IPS-11a (cell line): ENCODE measurements around the gene GRM5.
A peak's percentile ranks its signal among the peaks of the same experiment; 100 is the strongest.
"Not testable (repeated sequence)": the region's sequence is repeated elsewhere in the genome, so short reads cannot be mapped to it uniquely, and the experiment has no call there.

Source experiments
- H3K4me3 ChIP-seq: one replicate; pipeline ENCODE4 v1.5.1; 2013; ENCODE audit warnings: low read depth, low read length, control low read depth

The GRM5 gene

DNA sequence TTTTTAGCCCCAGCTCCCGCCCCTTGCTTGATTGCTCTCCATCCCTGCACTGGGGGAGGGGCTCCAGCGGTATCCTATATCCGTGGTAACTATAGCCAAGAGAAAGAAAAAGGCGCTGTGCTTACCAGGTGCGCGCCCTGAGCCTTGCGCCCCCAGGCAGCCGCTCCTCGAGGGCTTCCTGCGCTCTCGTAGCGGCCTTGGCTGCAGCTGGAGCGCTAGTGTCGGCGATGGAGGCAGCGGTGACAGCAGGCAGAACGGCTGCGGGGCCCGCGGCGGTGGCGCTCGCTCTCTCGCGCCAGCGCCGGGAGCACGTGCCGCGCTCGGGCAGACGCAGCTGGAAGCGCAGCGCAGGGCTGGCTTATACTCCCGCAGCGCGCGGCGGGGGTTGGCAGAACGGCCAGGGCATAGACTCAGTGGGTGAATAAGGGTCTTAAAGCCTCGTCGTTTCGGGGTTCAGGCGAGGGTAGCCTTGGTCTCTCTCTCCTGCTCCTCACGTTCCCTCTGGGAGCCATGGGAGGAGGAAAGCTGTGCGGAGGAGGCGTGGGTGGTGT is at the start of gene GRM5:
GRM5 (minus strand) TSS at position 332 of the 551 bp plus-strand sequence. CDS start 18,110 bp downstream, outside the sequence.
- H3K4me3 ChIP-seq: peak within 1 kb of the TSS; percentile 8

DNA sequence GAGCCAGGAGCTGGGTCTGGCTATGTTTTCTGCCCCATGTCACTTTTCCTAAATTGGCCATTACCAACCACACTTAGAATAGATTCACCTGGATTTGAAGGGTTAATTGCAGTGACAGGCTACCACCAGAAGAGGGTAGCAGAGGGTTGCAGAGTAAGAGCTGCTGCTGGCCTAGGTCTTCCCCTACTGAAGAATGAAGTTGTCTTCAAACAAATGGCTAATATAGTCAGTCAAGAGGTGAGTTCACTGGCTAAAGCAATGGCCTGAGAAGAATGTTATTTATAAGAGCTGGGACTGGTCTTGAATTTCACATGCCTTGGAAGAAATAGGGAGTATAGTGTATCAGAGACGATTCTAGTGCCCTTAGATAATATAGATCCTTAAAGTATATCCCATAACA is 32.2 kb upstream of the GRM5 start:
- not testable (repeated sequence) for H3K4me3 ChIP-seq

DNA sequence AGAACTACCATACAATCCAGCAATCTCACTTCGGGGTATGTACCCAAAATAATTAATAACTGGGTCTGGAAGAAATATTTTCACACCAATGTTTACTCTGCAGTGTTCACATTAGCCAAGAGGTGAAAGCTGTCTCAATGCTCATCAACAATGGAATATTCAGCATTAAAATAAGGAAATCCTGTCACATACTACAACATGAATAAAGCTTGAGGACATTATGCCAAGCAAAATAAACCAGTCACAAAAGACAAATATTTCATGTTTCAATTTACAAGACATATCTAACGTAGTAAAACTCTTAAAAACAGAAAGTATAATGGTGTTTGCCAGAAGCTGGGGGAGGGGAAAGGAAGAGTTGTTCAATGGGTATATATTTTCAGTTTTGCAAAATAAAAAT is 28.0 kb upstream of the GRM5 start:
- H3K4me3 ChIP-seq: not testable (repeated sequence)

DNA sequence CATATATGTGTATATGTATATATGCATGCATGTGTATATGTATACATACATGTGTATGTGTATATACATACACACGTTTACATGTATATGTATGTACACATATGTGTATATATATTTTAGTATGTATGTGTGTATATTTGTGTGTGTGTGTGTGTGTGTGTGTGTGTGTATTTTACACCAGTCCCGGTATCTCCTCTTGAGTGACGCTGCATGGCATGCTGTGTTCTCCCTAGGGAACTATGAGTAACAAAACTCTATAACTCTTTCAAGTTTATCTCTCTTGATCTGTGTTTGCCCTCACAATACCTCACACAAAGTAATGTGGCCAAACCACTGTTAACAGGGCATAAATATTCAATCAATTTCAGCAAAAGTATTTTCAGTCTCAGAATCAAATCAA is 19.2 kb upstream of the GRM5 start:
- not testable (repeated sequence) for H3K4me3 ChIP-seq

DNA sequence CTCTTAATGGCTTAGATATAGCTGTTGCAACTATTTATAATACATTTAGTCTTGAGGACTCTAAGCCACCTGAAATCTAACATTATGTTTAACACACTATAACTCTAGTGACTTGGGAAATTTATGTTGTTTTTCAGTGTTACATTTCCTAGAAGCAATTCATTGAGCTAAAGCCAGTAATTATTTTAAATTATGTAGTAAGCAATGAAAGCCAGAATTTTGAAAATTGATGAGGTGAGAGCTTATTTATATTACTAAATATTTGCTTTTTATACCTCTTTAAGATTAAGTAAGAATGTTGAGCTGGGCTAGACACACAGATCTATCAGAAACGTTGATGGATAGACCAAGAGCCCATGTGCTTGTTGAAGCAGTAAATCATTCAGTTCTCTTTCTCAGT is 5.1 kb upstream of the GRM5 start:
- H3K4me3 ChIP-seq: not testable (repeated sequence)

DNA sequence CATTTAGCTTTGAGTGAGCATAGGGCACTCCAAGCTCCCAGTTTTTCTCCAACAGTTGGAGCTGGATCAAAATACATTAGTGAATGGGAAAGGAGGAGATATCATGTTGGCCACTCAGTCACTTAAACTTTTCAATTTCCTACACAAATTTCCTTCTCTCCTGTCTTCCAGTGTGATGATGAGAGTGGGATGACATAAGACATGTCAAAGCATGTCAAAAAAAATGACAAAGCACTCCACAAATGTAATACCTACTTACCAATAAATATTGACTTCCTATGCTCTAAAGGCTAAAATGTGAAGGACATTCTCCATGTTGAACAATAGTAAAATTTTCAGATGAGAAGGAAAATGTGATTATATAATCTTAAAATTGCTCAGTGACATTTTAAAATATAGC is 1.5 kb upstream of the GRM5 start:
- H3K4me3 ChIP-seq: no peak overlapping the region

DNA sequence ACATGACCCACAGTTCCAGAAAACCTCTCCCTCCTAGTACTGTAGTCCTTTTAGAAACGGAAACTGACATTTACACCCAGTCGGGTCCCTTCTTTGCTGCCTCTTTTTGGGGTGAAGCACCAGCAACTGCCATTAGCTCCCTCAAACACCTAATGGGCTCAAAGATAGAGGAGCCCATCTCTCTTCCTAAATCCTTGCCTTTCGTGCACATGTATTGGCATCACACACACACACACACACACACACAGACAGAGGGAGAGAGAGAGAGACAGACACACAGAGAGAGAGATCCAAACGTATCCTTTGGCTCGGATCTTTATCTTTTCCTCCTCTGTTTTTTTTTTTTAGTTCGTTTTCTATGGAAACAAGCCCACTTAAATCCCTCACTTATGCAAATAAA is 716 bp downstream of the GRM5 start:
- H3K4me3 ChIP-seq: no peak overlapping the region

DNA sequence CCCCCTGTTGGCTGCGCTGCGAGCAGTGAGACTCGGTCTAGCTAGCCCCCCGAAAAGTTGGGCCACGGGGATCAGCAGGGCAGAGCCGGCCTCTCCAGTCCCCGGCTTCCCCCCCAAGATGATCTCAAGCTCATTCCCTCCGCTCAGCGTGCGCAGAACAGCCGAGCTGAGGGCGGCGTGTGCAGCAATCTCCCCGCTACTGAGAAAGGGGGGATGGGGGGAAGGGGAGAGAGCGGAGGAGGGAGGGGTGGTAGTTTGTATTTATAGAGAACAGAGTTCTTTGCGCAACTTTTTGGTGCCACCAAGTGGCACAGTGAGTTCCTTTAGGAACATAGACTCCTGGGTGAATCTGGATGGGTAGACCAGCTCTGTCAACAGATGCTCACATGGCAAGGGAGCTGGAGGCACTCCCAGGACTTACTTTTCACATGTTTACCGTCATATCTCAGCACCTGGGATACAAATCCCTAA is 2.3 kb downstream of the GRM5 start:
- not testable (repeated sequence) for H3K4me3 ChIP-seq

DNA sequence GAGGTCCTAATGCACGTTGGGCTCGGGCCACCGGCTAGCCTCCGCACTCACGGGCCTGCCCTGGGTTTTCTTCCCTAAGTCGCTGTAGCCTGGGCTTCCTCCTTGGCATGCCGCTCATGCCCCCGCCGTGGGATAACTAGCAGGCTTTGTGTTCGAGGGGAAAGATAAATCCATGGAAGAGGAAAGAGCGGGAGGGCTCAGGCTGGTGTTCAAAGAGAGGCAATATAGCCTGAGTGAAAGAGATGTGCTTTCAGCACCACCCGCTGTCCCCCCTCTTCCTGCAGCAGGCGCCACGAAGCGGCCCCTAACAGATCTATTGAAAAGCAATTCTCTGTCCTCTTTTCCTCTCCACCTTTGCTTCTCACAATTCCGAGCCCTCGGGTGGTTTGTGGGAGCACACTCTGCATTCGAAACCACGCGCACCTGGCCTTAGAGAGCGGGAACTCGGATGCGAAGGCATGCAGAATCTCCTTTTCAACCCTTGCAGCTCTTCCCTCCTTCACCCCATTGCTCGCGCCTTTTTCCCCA is 2.9 kb downstream of the GRM5 start:
- H3K4me3 ChIP-seq: not testable (repeated sequence)

DNA sequence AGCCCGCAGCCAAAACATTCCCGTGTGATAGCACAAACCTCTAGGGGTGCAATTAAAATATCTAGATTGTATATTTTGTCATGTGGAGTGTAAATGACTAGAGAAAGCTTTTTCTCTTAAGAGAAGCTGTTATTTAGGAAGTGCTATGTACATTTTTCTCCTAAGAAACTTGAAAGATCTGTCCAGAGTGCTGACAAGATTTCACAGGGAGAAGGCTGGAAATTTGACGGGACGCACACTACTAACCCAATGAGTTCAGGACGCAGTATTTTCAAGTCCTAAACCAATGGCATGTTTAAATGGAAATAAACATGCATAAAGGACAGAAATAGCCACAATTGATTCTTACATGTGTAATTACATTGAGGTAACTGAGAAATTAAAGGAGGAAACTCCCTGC is 3.9 kb downstream of the GRM5 start:
- H3K4me3 ChIP-seq: not testable (repeated sequence)

DNA sequence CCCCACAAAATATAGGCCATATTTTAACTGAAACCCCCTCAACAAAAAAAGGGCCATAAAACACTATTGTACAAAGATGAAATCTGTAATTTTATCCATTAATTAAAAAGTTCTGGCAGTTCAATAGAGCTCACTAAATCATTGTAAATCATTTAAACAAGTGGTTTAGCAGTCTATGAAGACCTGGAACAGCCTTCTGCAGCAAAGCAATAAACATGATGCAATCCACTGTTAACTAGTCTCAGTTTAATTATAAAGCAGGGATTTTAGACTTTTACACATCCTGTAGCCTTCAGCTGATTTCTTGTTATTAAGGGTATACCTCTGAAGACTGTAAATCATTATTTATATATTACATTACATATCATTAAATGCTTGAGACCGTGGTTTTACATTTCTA is 8.4 kb downstream of the GRM5 start:
- not testable (repeated sequence) for H3K4me3 ChIP-seq

DNA sequence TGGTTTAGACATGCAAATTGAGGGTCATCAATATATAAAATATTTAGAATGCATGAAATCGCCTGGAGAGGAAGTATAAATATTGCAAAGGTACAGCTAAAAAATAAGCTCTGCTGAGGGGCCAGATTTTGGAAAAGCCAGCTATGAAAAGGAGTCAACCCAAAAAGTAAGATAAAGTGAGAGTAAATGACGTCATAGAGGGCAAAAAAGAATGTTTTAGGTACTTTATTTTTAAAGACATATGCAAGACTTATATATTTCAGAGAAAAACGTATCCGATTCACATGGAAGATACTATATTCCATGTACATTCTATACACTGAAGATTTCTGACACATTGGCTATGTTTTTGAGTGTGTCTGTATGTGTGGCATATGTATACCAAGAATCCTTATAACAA is 13.6 kb downstream of the GRM5 start:
- H3K4me3 ChIP-seq: no peak overlapping the region

DNA sequence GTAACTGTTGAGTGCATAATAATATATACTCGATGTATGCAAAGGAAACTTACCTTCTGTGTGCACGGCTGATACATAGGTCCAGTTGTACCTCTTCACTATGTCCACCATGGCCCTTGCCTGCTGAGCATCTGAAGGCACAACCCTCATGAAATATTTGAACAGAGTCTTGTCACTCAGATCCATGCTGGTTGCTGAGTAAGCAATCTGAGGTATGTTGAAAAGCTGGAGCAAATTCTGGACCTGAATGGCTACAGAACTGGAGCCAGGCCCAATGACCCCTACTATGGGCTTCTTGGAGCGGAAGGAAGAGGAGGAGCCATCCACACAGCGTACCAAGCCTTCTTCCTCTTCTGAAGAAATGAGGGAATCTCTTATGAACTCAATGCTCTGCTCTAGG is 18.6 kb downstream of the GRM5 start:
- H3K4me3 ChIP-seq: not testable (repeated sequence)

DNA sequence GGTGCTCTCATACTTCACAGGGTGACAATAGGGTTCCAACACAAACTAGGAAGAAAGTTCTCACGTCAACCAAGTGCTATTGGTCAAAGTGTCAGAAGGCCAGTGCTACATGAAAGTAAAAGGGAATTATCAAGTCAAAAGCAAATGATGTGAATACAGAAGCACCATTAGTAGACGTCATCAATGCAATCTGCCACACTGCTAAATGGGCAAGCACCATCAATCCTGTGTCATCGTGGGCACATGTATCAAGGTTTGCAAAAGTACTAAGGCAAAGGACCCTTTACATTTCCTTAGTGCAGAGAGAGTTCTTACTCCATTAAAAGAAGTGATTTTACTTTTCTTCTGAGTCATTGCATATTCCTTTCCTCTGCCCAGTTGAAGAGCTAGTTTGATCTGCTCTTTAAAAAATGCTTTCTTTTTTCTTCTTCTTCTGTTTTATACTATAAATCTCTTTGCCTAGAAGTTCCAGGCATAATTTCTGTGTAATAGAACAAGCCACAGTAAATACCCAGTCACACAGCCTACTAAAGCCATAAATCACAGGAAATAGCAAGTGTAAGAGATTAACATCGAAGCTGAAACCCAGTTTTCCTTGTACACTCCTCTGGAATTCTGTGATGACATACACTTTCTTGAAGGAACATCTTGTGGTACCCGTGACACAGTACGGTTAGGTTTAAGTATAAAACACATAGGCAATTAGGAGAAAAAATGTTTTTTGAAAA is 21.8 kb downstream of the GRM5 start:
- not testable (repeated sequence) for H3K4me3 ChIP-seq

DNA sequence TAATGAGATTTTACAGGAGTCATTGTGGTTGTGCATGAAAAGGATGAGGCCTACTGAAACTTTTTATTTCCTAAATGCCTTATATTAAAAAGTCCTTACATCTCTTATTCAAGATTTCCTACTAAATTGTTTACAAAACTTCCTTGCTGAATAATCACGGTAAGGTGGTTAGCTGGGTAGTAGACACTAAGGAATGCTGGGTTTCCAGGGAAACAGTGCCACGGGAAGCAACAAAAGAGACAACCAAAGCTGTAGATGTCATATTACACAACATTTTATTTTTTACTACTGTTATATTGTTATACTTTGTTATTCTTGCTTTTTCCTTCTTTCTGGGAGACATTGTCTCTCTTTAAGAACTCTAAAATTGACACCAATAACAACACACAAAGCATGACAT is 36.1 kb downstream of the GRM5 start:
- H3K4me3 ChIP-seq: not testable (repeated sequence)

DNA sequence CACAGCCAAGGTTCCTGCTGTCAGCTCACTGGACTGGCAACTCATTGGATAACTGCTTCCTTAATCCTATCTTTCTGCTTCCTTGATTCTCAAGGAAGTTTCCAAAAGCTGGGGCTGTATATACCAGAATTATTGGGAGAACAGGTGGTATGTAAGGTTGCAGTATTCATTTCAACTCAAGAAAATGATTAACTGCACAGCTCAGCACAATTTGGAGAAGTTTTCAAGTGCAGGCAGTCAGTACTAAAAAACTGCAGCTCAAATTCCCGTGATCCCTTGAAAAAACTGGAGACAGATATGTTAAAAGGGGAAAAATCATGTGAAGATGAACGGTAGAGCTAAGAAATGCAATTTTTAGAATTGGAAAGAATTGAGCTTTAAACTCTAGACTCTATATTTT is 44.4 kb downstream of the GRM5 start:
- H3K4me3 ChIP-seq: no peak overlapping the region

DNA sequence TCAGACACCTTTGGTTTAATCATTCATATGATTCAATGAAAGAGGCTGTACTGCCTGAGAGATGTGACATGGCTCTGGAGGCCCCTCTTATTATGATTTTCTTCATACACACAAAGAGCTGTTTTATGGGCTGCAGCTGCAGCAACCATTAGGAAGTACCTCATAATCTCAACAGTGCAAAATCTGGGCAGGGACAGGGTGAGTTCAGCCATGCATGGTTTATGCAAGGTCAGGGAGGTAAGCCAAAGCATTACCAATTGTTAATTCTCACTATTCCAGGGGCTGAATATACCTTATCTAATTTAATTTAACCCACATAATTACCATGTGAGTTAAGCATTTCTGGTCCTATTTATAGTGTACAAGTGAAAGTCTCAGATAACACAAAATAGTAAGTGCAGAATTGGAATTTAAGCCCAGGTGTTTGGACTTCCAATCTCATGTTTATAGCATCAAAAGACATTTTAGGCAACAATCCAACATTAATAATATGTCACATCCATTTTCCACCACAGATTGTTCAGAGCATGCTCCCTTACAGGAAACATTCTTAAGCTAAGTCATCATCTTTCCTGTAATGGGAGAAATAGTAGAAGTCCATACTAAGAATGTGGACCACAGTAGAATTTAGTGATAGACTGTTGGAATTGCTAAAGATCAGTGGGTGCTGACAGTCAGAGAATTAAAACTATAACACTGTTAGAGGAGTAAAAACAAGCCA is 45.8 kb downstream of the GRM5 start:
- H3K4me3 ChIP-seq: not testable (repeated sequence)

DNA sequence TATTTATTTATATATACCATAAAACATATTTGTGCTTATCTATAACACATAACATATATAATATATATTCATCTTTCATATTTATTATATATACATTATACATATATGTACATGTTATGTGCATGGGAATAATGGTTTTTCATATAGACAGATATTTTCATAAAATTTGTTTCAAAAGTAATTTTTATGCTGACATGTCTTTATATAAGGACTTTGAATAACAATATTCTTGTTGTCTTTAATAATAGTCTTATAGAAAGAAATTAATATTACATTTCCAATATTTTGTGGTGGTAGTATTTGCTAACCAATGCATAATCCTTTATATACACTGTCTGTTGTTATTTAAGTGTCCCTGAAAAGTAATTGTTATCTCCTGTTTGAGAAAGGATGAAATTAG is 49.6 kb downstream of the GRM5 start:
- H3K4me3 ChIP-seq: no peak overlapping the region

DNA sequence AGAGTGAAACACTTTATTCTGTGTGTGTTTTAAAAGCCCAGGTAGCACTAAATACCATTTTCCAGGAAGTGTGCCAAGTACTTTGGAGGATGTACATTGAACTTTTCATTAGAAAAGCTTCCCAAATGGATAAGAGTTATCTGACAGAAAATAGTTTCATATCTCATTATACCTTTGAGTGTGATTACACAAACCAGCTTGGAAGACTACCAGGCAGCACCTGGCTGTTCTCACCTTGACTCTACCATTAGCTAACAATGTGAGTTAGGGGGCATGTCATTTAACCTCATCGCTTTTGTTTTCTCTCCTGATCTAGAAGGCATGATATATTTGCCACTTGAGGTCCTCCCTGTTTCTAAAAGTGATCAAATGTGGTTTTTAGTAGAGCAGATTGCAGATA is 50.2 kb downstream of the GRM5 start:
- no peak overlapping the region for H3K4me3 ChIP-seq

DNA sequence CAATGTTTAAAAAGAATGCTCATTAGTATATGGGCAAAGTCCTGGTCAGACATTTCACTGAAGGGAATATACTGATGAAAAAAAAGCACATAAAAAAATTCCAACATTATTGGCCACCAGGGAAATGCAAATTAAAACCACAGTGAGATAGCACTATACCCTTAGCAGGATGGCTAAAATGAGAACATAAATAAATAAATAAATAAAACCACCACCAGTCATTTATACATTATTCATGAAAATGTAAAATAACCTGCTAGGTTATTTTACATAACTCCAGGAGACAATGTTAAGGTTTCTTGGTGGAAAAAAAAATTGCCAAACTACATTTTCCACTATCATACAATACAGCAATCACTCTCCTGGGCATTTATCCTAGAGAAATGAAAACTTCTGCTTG is 64.9 kb downstream of the GRM5 start:
- H3K4me3 ChIP-seq: not testable (repeated sequence)

DNA sequence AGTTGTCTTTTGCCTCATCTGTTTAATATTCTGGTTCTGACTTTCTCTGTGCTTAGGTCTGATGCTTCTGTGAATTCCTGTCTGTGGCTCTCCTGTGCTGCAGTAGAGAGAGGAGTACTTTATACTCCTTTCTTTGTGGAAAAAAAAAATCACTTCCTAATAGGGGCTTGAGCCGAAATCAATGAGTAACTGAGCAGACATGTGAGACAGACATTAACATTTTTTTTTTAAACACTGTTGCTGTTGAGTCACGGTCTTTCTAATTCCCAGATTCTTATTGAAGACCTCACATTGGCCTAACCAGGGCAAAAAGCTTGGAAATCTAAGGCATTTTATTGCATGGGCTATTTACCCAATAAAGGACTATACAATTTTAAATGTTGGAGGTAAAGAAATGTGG is 86.1 kb downstream of the GRM5 start:
- H3K4me3 ChIP-seq: no peak overlapping the region

DNA sequence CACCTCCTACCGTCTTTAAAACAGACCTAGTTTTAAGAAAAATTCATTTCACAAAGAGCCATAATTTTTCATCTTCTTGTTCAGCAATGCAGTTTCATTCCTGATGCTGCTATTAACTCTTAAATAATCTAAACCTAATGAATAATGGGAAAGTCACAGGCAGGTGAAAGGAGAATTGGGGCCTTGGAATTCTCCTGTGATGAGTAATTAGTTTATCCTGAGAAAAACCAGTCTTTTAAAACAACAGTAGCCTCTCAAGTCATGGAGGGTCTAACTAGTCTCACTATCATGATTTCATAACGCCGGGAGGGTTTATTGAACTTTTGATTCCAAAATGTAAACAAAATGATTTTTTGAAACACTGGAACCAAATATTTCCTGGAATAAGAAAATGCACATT is 86.8 kb downstream of the GRM5 start:
- not testable (repeated sequence) for H3K4me3 ChIP-seq
